ENCODE measurements around the gene ZNF682. TPM values are rescaled to one million over a fixed set of nuclear protein-coding genes. Genes with fewer than 3 reads are reported as not detected.

Gene ZNF682
- total and polyA plus RNA-seq, 2 experiments from 2014 or later, result 25.1 to 45.1 TPM

DNA sequence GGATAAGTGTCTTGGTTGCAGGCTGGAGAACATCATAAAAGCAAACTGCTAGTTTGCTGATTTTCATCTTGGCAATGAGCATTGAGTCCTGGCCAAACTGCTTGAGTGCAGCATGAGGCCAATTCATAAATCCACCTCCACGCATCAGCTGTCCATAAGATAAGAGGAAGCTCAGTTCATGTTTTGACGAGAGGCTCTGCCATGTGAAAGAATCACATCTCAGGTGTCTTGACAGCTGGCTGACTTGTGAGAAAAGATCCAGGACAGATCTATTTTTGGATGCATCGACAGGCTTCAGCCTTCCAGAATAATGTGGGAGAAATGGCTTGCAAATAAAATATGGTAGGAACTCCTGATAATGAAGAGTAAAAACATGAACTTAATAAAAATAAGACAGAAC is 5.4 kb upstream of the ZNF682 start (continued):
- TF ChIP-seq NANOG (IDR thresholded peaks at IDR 0.05; ENCODE audit: borderline replicate concordance), result no peak
- TF ChIP-seq EZH2 (IDR thresholded peaks at IDR 0.05; ENCODE audit: low read depth, unreplicated experiment), result no peak
- no peak for TF ChIP-seq STAT1 (IDR thresholded peaks at IDR 0.05; ENCODE audit: unreplicated experiment)

DNA sequence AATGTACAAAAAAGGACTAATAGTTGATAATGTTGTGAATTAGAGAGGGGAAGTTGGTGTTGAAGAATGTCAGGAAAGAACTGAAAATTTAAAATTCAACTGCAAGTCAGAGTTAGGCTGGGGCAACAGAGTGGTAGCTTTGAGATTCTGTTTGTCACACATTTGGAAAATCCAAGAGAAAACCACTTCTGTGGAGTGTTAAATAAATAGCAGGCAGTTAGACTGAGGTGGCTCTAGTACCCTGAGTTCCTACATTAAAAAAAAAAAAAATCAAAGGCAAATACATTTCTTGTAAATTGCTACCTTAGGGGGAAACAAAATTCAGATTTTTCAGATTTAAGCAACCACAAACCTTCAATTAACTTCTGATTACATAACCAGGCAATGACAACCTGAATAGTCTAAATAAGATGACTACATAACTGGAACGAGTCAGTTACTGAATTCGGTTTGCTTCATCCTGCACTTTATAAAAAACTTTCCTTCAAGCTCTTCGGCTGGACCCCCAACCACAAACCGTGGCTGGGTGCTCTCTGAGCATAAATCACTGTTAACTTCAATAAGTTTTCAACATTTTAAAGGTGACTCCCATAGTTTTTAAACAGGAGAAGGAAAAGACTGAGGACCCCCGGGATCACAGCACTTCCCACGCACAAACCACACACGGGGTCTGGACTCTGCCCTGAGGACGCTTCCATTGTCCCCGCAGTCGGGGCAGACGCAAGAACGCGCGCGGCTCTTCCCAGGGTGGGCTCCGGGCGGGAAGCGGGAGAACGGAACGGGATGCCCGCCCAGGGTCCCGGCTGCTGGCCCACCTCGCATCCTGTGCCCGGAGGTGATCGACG is 725 bp downstream of the ZNF682 start:
- ATAC-seq (no peak), DNase-seq (ENCODE audit: low spot score) (no peak)
- Mint-ChIP-seq H3K27ac (peak overlapping the region; percentile 84), H3K27me3 (ENCODE audit: insufficient read depth, low read depth, poor library complexity) (peaks cover 4% of the 10 kb centered on the region), H3K4me1 (peaks cover 10% of the 10 kb centered on the region), H3K36me3 (ENCODE audit: low read depth) (peaks cover 19% of the 10 kb centered on the region), H3K4me3 (peak overlapping the region; percentile 96), H3K9me3 (peaks cover 6% of the 10 kb centered on the region; the same call in 2 of the 3 replicates)
- Histone ChIP-seq H3K27ac (ENCODE audit: low read depth) (peak overlapping the region; percentile 93), H3K4me1 (ENCODE audit: insufficient read depth) (peaks cover 11% of the 10 kb centered on the region), H3K36me3 (ENCODE audit: insufficient read depth) (0 out of 2 replicates have a peak, but pooled peaks cover 9% of the 10 kb centered on the region), H4K20me1 (replicated peaks; ENCODE audit: insufficient read depth) (peaks cover 14% of the 10 kb centered on the region; the same call in 1 of the 2 replicates), H3K4me3 (peak overlapping the region; percentile 87), H3K4me2 (peak overlapping the region; percentile 92), H3K79me2 (replicated peaks; ENCODE audit: insufficient read depth) (peaks cover 53% of the 10 kb centered on the region), H3K27me3 (ENCODE audit: insufficient read depth) (no peaks in the 10 kb centered on the region), H2AFZ (no peak overlapping the region), H3F3A (replicated peaks; ENCODE audit: low read depth) (no peaks in the 10 kb centered on the region; the same call in 1 of the 2 replicates), H3K9me2 (ENCODE audit: insufficient read depth) (no peaks in the 10 kb centered on the region)
- TF ChIP-seq, protein P1, sequence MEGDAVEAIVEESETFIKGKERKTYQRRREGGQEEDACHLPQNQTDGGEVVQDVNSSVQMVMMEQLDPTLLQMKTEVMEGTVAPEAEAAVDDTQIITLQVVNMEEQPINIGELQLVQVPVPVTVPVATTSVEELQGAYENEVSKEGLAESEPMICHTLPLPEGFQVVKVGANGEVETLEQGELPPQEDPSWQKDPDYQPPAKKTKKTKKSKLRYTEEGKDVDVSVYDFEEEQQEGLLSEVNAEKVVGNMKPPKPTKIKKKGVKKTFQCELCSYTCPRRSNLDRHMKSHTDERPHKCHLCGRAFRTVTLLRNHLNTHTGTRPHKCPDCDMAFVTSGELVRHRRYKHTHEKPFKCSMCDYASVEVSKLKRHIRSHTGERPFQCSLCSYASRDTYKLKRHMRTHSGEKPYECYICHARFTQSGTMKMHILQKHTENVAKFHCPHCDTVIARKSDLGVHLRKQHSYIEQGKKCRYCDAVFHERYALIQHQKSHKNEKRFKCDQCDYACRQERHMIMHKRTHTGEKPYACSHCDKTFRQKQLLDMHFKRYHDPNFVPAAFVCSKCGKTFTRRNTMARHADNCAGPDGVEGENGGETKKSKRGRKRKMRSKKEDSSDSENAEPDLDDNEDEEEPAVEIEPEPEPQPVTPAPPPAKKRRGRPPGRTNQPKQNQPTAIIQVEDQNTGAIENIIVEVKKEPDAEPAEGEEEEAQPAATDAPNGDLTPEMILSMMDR (conservative IDR thresholded peaks at IDR 0.05; ENCODE audit: low read depth in 2 of 2), result no peak

DNA sequence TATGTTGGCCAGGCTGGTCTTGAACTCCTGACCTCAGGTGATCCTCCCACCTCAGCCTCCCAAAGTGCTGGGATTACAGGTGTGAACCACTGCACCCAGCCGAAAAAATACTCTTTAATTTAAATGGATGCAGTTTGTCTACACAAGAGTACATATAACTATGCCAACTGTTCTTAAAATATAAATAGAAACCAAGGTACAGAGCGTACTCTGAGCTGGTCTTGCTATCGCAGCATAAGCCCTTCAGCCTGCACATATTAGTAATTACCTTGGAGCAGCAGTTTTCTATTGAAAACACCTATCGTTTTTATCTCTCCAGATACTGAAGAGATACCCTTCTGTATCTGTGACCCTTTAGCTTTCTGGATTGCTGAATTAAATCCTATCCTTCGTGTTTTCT is 3.4 kb downstream of the ZNF682 start:
- no peak overlapping the region for H3K4me3 ChIP-seq
- Mint-ChIP-seq H3K4me3 (no peak overlapping the region), H3K4me1 (peaks cover 10% of the 10 kb centered on the region), H3K9me3 (peaks cover 3% of the 10 kb centered on the region; the same call in 1 of the 3 replicates), H3K27ac (no peak overlapping the region), H3K36me3 (ENCODE audit: low read depth) (peaks cover 37% of the 10 kb centered on the region), H3K27me3 (ENCODE audit: insufficient read depth, low read depth, poor library complexity) (peaks cover 4% of the 10 kb centered on the region)
- H3K27me3 ChIP-seq (ENCODE audit: insufficient read depth), result no peaks in the 10 kb centered on the region
- H4K20me1 ChIP-seq (replicated peaks; ENCODE audit: insufficient read depth), result peaks cover 18% of the 10 kb centered on the region; the same call in 1 of the 2 replicates
- no peaks in the 10 kb centered on the region; the same call in 1 of the 2 replicates for H3F3A ChIP-seq (replicated peaks; ENCODE audit: low read depth)
- no peaks in the 10 kb centered on the region for H3K9me2 ChIP-seq (ENCODE audit: insufficient read depth)
- ATAC-seq, result no peak
- H2AFZ ChIP-seq, result no peak overlapping the region
- H3K4me1 ChIP-seq (ENCODE audit: insufficient read depth), result peaks cover 11% of the 10 kb centered on the region
- H3K4me2 ChIP-seq, result no peak overlapping the region
- H3K79me2 ChIP-seq (replicated peaks; ENCODE audit: insufficient read depth), result peaks cover 75% of the 10 kb centered on the region
- peaks cover 17% of the 10 kb centered on the region; the same call in 1 of the 2 replicates for H3K36me3 ChIP-seq (ENCODE audit: insufficient read depth)
- TF ChIP-seq, protein P1 (conservative IDR thresholded peaks at IDR 0.05; ENCODE audit: low read depth in 2 of 2), result no peak
- TF ChIP-seq CREB1 (CRISPR knock-in tag; IDR thresholded peaks at IDR 0.05; ENCODE audit: low read depth) (no peak), EZH2 (IDR thresholded peaks at IDR 0.05; ENCODE audit: low read depth, unreplicated experiment) (no peak), JUNB (IDR thresholded peaks at IDR 0.05; ENCODE audit: unreplicated experiment) (no peak), NANOG (IDR thresholded peaks at IDR 0.05; ENCODE audit: borderline replicate concordance) (no peak)
- TF ChIP-seq, protein P2, sequence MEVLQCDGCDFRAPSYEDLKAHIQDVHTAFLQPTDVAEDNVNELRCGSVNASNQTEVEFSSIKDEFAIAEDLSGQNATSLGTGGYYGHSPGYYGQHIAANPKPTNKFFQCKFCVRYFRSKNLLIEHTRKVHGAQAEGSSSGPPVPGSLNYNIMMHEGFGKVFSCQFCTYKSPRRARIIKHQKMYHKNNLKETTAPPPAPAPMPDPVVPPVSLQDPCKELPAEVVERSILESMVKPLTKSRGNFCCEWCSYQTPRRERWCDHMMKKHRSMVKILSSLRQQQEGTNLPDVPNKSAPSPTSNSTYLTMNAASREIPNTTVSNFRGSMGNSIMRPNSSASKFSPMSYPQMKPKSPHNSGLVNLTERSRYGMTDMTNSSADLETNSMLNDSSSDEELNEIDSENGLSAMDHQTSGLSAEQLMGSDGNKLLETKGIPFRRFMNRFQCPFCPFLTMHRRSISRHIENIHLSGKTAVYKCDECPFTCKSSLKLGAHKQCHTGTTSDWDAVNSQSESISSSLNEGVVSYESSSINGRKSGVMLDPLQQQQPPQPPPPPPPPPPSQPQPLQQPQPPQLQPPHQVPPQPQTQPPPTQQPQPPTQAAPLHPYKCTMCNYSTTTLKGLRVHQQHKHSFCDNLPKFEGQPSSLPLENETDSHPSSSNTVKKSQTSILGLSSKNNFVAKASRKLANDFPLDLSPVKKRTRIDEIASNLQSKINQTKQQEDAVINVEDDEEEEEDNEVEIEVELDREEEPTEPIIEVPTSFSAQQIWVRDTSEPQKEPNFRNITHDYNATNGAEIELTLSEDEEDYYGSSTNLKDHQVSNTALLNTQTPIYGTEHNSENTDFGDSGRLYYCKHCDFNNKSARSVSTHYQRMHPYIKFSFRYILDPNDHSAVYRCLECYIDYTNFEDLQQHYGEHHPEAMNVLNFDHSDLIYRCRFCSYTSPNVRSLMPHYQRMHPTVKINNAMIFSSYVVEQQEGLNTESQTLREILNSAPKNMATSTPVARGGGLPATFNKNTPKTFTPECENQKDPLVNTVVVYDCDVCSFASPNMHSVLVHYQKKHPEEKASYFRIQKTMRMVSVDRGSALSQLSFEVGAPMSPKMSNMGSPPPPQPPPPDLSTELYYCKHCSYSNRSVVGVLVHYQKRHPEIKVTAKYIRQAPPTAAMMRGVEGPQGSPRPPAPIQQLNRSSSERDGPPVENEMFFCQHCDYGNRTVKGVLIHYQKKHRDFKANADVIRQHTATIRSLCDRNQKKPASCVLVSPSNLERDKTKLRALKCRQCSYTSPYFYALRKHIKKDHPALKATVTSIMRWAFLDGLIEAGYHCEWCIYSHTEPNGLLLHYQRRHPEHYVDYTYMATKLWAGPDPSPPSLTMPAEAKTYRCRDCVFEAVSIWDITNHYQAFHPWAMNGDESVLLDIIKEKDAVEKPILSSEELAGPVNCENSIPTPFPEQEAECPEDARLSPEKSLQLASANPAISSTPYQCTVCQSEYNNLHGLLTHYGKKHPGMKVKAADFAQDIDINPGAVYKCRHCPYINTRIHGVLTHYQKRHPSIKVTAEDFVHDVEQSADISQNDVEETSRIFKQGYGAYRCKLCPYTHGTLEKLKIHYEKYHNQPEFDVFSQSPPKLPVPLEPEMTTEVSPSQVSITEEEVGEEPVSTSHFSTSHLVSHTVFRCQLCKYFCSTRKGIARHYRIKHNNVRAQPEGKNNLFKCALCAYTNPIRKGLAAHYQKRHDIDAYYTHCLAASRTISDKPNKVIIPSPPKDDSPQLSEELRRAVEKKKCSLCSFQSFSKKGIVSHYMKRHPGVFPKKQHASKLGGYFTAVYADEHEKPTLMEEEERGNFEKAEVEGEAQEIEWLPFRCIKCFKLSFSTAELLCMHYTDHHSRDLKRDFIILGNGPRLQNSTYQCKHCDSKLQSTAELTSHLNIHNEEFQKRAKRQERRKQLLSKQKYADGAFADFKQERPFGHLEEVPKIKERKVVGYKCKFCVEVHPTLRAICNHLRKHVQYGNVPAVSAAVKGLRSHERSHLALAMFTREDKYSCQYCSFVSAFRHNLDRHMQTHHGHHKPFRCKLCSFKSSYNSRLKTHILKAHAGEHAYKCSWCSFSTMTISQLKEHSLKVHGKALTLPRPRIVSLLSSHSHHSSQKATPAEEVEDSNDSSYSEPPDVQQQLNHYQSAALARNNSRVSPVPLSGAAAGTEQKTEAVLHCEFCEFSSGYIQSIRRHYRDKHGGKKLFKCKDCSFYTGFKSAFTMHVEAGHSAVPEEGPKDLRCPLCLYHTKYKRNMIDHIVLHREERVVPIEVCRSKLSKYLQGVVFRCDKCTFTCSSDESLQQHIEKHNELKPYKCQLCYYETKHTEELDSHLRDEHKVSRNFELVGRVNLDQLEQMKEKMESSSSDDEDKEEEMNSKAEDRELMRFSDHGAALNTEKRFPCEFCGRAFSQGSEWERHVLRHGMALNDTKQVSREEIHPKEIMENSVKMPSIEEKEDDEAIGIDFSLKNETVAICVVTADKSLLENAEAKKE (CRISPR knock-in tag; IDR thresholded peaks at IDR 0.05), result no peak
- no peak for DNase-seq (ENCODE audit: low spot score)
- H3K27ac ChIP-seq (ENCODE audit: low read depth), result no peak overlapping the region
